ENCODE data around the gene GUK1.
"Not testable (repeated sequence)": the region's sequence is repeated elsewhere in the genome, so short reads cannot be mapped to it uniquely, and the experiment has no call there.

Gene GUK1

DNA sequence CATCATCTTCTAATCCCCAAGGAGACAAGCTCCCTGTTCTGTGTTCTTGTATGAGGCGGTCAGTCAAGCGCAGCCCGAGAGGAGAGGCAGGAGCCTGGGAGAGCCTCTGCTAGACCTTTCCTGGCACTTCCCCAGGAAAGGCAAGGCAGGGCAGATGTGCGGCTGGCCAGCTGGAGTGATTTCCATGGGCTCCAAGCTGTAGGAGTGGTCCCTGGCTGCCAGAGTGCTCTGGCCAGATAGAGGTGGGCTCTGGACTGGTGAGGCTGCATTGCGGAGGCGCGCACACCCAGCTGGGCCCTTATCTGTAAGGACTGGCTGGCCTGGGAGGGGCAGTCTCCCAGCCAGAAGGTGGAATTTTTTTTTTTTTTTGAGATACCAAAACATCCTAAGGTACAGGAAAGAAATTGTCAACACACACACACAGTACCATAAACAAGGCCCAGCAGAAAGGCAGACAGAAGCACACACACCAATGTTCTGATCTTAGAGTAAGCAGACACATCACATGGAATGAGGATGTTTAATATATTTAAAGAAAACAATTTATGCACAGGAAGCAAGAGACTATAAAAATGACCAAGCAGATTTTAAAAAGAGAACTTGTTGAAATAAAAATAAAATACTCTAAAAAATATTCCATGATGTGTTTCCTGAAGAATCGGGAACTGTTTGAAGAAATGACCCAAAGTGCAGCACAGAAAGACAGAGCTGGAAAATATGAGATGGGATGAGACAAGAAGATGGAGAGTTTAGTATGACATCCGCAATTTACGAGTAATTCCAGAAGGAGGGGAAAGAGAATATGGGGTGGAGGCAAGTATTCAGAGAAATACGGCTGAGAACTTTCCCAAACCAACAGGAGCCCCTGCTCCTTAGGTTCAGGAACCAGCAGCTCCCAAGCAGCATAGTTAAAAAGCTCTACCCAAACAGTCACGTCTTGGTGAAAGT is 38.9 kb downstream of the GUK1 start:
- DNase-seq, result no peak

DNA sequence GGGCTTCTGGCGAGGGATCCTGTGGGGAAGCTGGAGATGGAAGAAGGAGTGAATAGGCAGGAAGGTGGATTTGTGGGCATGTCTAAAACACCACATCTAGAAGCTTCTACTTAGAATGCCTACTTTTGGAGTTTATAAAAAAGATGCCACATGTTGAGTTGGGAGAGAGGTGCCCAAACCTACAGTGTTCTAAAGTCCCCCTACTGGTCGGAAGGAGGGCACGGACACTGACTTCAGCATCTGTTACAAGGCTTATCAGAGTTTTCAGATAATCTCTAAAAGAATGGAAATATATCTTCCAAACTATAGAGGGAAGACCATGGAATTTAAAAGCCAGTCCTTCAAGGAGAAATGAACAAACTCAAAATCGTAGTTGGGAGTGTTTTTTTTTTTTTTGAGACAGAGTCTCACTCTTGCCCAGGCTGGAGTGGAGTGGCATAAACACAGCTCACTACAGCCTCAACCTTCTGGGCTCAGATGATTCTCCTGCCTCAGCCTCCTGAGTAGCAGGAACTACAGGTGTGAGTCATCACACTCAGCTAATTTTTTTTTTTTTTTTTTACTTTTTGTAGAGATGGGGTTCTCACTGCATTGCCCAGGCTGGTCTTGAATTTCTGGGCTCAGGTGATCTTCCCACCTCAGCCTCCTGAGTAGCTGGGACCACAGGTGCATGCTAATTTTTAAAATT is 40.3 kb downstream of the GUK1 start:
- no peak for DNase-seq

DNA sequence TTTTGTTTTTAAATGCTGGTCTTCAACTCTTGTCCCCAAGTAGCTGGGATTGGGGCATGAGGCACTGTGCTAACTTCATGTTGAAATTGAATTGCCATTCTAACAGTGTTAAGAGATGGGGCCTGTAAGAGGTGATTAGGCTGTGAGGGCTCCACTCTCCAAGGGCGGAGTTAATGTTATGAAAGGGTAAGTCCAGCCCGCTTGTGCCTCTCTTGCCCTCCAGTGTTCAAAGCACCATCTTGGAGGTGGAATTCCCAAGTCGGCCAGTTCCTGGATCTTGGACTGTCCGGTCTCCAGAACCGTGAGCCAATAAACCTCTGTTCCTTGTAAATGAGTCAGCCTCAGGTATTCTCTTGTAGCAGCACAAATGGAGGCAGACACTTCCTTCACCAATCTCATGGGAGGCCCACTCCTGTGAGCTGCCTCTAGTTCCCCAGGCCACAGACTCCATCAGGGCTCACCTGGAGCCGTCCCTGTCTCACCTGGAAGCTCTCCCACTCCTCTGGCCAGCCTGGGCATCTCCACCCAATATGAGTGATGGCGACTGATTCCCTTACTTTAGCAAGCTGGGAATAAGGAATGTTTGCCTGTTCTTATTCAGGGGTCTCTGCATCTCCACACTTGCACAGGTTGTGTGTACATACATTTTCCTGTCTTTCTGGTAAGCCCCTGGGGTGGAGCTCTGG is 41.0 kb downstream of the GUK1 start:
- DNase-seq, result no peak

- DNase-seq, result no peak
Observed at GRCh38 chr1:228181645-228182034, 41.6 kb downstream of the GUK1 start.

DNA sequence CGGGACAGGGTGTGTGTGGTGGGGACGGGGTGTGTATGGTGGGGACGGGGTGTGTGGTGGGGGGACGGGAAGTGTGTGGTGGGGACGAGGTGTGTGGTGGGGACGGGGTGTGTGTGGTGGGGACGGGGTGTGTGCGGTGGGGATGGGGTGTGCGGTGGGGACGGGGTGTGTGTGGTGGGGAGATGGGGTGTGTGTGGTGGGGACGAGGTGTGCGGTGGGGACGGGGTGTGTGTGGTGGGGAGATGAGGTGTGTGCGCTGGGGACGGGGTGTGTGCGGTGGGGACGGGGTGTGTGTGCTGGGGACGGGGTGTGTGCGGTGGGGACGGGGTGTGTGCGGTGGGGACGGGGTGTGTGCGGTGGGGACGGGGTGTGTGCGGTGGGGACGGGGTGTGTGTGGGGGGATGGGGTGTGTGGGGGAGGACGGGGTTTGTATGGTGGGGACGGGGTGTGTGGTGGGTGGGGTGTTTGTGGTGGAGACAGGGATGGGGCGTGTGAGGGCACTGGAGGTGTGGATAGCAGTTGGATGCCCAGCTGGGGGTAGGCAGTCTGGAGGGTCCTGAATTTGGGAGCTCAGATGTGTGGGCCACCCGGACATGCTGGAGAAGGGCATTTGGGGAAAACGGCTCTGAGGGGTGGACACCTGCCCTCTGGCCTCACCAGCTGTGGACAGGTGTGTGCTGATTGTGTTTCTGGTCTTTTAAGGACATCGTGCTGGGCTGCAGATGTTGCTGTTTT is 42.4 kb downstream of the GUK1 start:
- DNase-seq, result no peak

DNA sequence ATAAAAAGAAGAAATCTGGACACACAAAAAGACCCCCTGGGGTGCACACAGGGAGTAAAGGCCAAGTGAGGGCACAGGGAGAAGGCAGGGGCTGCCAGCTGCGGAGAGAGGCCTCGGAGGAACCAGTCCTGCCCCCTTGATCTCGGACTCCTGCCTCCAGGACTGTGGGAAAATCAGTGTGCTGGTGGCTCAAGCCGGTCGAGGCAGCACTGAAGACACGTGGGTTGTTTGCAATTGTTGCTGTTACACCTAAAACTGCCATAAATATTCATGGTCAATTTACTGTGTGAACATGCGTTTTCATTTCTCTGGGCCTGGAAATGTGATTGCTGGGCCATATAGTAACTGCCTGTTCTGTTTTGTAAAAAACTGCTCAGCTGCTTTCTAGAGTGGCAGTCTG is 44.1 kb downstream of the GUK1 start:
- DNase-seq, result no peak

GRCh38 chr1:228185641-228185965 is 45.5 kb downstream of the GUK1 start:
- no peak for DNase-seq

DNA sequence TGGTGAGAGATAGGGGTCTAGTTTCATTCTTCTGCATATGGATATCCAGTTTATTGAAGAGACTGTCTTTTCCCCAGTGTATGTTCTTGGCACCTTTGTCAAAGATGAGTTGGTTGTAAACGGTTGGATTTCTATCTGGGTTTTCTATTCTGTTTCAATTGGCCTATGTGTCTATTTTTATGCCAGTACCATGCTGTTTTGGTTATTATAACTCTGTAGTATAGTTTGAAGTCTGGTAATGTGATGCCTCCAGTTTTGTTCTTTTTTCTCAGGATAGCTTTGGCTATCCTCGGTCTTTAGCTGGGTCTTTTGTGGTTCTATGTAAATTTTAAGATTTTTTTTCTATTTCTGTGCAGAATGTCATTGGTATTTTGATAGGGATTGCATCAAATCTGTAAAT is 48.2 kb downstream of the GUK1 start:
- DNase-seq, result not testable (repeated sequence)

DNA sequence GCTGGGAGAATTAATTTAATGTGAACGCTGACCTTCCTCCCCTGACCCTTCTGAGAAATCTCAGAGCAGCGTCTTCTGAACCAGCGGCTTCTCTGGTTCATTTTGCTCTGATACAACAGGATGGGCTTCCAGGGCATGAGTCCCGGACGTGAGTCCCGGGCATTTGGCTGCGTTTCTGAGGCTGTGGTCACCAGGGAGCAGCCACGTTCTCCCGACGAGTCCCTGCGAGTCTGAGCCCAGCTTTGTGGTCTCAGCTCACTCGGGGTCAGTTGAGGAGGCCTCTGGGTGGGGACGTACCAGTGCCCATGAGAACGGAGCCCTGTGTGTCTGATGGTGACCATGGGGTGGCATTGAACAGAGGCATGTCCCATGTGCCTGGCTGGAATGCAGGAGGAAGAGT is 50.1 kb downstream of the GUK1 start:
- no peak for DNase-seq

DNA sequence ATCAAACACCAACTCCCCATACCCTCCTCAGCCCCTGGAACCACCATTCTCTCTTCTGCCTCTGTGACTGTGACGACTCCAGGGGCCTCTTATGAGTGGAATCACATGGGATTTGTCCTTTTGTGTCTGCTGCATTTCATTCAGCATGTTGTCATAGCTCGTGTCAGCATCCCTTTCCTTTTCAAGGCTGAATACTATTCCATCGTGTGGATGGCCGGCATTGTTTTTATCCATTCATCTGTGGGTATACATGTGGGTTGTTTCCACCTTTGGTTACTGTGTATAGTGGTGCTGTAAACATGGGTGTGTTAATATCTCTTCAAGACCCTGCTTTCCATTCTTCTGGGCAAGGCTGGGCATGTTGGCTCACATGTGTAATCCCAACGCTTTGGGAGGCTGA is 50.7 kb downstream of the GUK1 start:
- no peak for DNase-seq

GRCh38 chr1:228194436-228194835 is 54.4 kb downstream of the GUK1 start:
- no peak for DNase-seq

GRCh38 chr1:228194921-228195812 is 55.1 kb downstream of the GUK1 start:
- no peak for DNase-seq

DNA sequence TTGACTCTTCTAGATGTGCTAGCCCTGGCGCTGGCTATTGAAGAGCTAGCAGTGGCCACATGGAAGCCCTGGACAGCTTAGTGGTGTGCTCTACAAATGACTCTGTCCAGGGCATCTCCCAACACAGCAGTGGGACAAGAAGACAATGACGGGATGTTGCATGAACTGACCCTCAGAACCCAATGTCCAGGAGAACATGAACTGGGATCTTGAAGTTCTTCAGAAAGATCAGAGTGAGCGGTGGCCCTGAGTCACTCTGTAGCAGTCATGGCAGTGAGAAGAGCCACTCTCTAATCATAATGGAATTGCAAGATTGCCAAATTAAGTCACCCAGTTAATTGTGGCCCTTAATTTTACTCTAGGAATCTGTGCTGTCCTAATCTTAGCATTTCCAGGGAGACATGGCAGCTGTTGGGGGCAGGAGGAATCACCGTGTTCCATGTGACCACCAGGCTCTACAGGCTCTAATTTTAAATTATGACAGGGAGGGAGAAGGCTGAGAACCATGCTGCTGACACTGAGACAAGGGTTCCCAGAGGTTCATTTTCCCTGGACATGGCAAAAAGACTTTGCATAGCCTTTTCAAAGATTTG is 57.6 kb downstream of the GUK1 start:
- no peak for DNase-seq

Measured in NCI-H187 (cell line).